ENCODE results near the gene LLGL1. TPM values are rescaled to one million over a fixed set of nuclear protein-coding genes. Genes with fewer than 3 reads are reported as not detected.

The LLGL1 gene
- total RNA-seq (10 to 100 TPM; 16.8 to 17.3 TPM), polyA plus RNA-seq (1 to 10 TPM; 1.2 to 1.9 (median 1.5) TPM), total RNA-seq (28.5 to 45.0 (median 34.2) reads per million in 6 experiments)

GRCh38 chr17:18225121-18225641 is at the start of gene LLGL1:
Gene LLGL1 (plus strand): TSS chr17:18225635. CDS start chr17:18225683, 48 bp downstream.
- peaks cover 15 to 40% (median 28%) of the 10 kb centered on the region in 4 donors for H3K4me1 Mint-ChIP-seq
- peak; percentile 95 to 98 for ATAC-seq
- POLR2A ChIA-PET: interaction anchor here (1.2 to 1.5 kb wide), 3 partner anchors 36 to 90 kb away, joined by 3 to 6 read pairs (median 4); partner anchors contain the start of genes ALKBH5, MIEF2, SMCR8 and TOP3A
- peaks cover 0 to 3% (median 0%) of the 10 kb centered on the region in 3 donors for H3K36me3 Mint-ChIP-seq
- peak within 1 kb of the TSS; percentile 87 to 99 (median 97) for H3K4me3 Mint-ChIP-seq
- peak within 1 kb of the TSS; percentile 78 to 98 (median 92) for H3K27ac Mint-ChIP-seq
- peak; percentile 85 to 98 (median 96) for DNase-seq
- H3K27me3 Mint-ChIP-seq: no peaks in the 10 kb centered on the region
- H3K9me3 Mint-ChIP-seq: no peaks in the 10 kb centered on the region

GRCh38 chr17:18176176-18176575 is 49.3 kb upstream of the LLGL1 start:
- H3K4me3 Mint-ChIP-seq: no peak overlapping the region
- no peaks in the 10 kb centered on the region for H3K36me3 Mint-ChIP-seq
- ATAC-seq: no peak
- no peak for DNase-seq
- H3K9me3 Mint-ChIP-seq: no peaks in the 10 kb centered on the region
- peaks cover 0 to 5% (median under 1%) of the 10 kb centered on the region in 4 donors for H3K4me1 Mint-ChIP-seq
- POLR2A ChIA-PET: no interaction called here
- no peaks in the 10 kb centered on the region for H3K27me3 Mint-ChIP-seq
- peak overlapping the region in 2 of 10 donors; percentile 13 to 35 for H3K27ac Mint-ChIP-seq

GRCh38 chr17:18177133-18177532 is 48.3 kb upstream of the LLGL1 start:
- no peak for DNase-seq
- POLR2A ChIA-PET: no interaction called here
- no peaks in the 10 kb centered on the region for H3K27me3 Mint-ChIP-seq
- peak overlapping the region in 1 of 10 donors; percentile 24 for H3K27ac Mint-ChIP-seq
- H3K36me3 Mint-ChIP-seq: no peaks in the 10 kb centered on the region
- H3K9me3 Mint-ChIP-seq: no peaks in the 10 kb centered on the region
- no peak overlapping the region for H3K4me3 Mint-ChIP-seq
- ATAC-seq: no peak
- H3K4me1 Mint-ChIP-seq: peaks cover 1 to 10% (median 5%) of the 10 kb centered on the region in 4 donors

- H3K27ac Mint-ChIP-seq: no peak overlapping the region
- H3K4me3 Mint-ChIP-seq: no peak overlapping the region
- POLR2A ChIA-PET: no interaction called here
- no peak for ATAC-seq
- no peak for DNase-seq
- H3K27me3 Mint-ChIP-seq: no peaks in the 10 kb centered on the region
- no peaks in the 10 kb centered on the region for H3K9me3 Mint-ChIP-seq
- no peaks in the 10 kb centered on the region for H3K36me3 Mint-ChIP-seq
- H3K4me1 Mint-ChIP-seq: peaks cover 1 to 14% (median 11%) of the 10 kb centered on the region in 4 donors
Measured at GRCh38 chr17:18177722-18178121, 47.7 kb upstream of the LLGL1 start.

- Mint-ChIP-seq H3K4me3 (no peak overlapping the region), H3K36me3 (no peaks in the 10 kb centered on the region), H3K27ac (peak overlapping the region in 4 of 10 donors; percentile 8 to 72 (median 58)), H3K27me3 (peaks cover 0 to 3% (median 0%) of the 10 kb centered on the region in 5 donors), H3K9me3 (no peaks in the 10 kb centered on the region), H3K4me1 (peaks cover 1 to 17% (median 13%) of the 10 kb centered on the region in 4 donors)
- DNase-seq: no peak
- POLR2A ChIA-PET: interaction anchor here (0.9 kb wide), 1 partner anchor 12 kb away, joined by 3 read pairs; no protein-coding TSS in a partner anchor
- ATAC-seq: no peak
Measured at GRCh38 chr17:18179196-18179595, 46.2 kb upstream of the LLGL1 start.

- peaks cover 0 to under 1% (median 0%) of the 10 kb centered on the region in 3 donors for H3K36me3 Mint-ChIP-seq
- peaks cover 0 to 3% (median 0%) of the 10 kb centered on the region in 5 donors for H3K27me3 Mint-ChIP-seq
- POLR2A ChIA-PET: interaction anchor here (0.9 kb wide), 1 partner anchor 11 kb away, joined by 3 read pairs; no protein-coding TSS in a partner anchor
- no peaks in the 10 kb centered on the region for H3K9me3 Mint-ChIP-seq
- H3K27ac Mint-ChIP-seq: peak overlapping the region in 7 of 10 donors; percentile 8 to 81 (median 48)
- no peak for DNase-seq
- peaks cover 2 to 20% (median 15%) of the 10 kb centered on the region in 4 donors for H3K4me1 Mint-ChIP-seq
- no peak for ATAC-seq
- peak overlapping the region in 1 of 10 donors; percentile 0 for H3K4me3 Mint-ChIP-seq
Measured at GRCh38 chr17:18179804-18180203, 45.6 kb upstream of the LLGL1 start.

- Mint-ChIP-seq H3K36me3 (peaks cover 0 to 7% (median 0%) of the 10 kb centered on the region in 3 donors), H3K9me3 (no peaks in the 10 kb centered on the region), H3K27me3 (peaks cover 0 to 3% (median 0%) of the 10 kb centered on the region in 5 donors), H3K4me1 (peaks cover 7 to 31% (median 28%) of the 10 kb centered on the region in 4 donors), H3K27ac (peak overlapping the region in 9 of 10 donors; percentile 97 to 99 (median 98)), H3K4me3 (peak overlapping the region in 4 of 10 donors; percentile 92 to 98 (median 96))
- POLR2A ChIA-PET: interaction anchor here (1.6 to 2.2 kb wide), 2 partner anchors 11 to 21 kb away, joined by 4 to 8 read pairs; no protein-coding TSS in a partner anchor
- DNase-seq (no peak), ATAC-seq (no peak)
Measured at GRCh38 chr17:18181358-18181757, 44.1 kb upstream of the LLGL1 start.

GRCh38 chr17:18182110-18182977 is 43.1 kb upstream of the LLGL1 start:
- peak overlapping the region; percentile 95 to 99 (median 98) for H3K27ac Mint-ChIP-seq
- POLR2A ChIA-PET: interaction anchor here (0.7 to 4.4 kb wide), 13 partner anchors 10 to 206 kb away, joined by 3 to 29 read pairs (median 6); partner anchors contain the start of genes MIEF2 and SHMT1

GRCh38 chr17:18182978-18183333 is 42.5 kb upstream of the LLGL1 start:
- POLR2A ChIA-PET: interaction anchor here (0.7 to 4.4 kb wide), 13 partner anchors 10 to 206 kb away, joined by 3 to 29 read pairs (median 6); partner anchors contain the start of genes MIEF2 and SHMT1
- H3K4me1 Mint-ChIP-seq: peaks cover 19 to 47% (median 44%) of the 10 kb centered on the region in 4 donors
- peaks cover 0 to 21% (median 0%) of the 10 kb centered on the region in 3 donors for H3K36me3 Mint-ChIP-seq
- peaks cover 0 to 3% (median 0%) of the 10 kb centered on the region in 5 donors for H3K27me3 Mint-ChIP-seq
- H3K27ac Mint-ChIP-seq: peak overlapping the region; percentile 95 to 99 (median 98)
- H3K9me3 Mint-ChIP-seq: no peaks in the 10 kb centered on the region
- peak in 6 of 10 donors; percentile 65 to 91 (median 76) for DNase-seq
- ATAC-seq: peak; percentile 42 to 53
- H3K4me3 Mint-ChIP-seq: peak overlapping the region; percentile 92 to 98 (median 94)

More at GRCh38 chr17:18182110-18182977, 43.1 kb upstream of the LLGL1 start:
- Mint-ChIP-seq H3K27me3 (peaks cover 0 to 3% (median 0%) of the 10 kb centered on the region in 5 donors), H3K4me1 (peaks cover 15 to 41% (median 38%) of the 10 kb centered on the region in 4 donors), H3K4me3 (peak overlapping the region; percentile 92 to 98 (median 94)), H3K9me3 (no peaks in the 10 kb centered on the region), H3K36me3 (peaks cover 0 to 15% (median 0%) of the 10 kb centered on the region in 3 donors)
- DNase-seq: peak in 2 of 10 donors; percentile 6 to 12
- ATAC-seq: no peak

- Mint-ChIP-seq H3K36me3 (peaks cover 0 to 27% (median 0%) of the 10 kb centered on the region in 3 donors), H3K9me3 (no peaks in the 10 kb centered on the region), H3K4me3 (peak within 1 kb of the TSS; percentile 92 to 98 (median 96)), H3K27me3 (peaks cover 0 to 3% (median 0%) of the 10 kb centered on the region in 5 donors), H3K4me1 (peaks cover 25 to 53% (median 50%) of the 10 kb centered on the region in 4 donors), H3K27ac (peak within 1 kb of the TSS; percentile 95 to 99 (median 98))
- peak; percentile 83 to 84 for ATAC-seq
- POLR2A ChIA-PET: interaction anchor here (0.6 to 4.4 kb wide), 19 partner anchors 9 to 433 kb away, joined by 3 to 29 read pairs (median 5); partner anchors contain the start of genes FLII, MIEF2, SHMT1 and SMCR8
- peak; percentile 95 to 100 (median 98) for DNase-seq
Measured at GRCh38 chr17:18183334-18184142, 41.9 kb upstream of the LLGL1 start, which contains the start of gene ALKBH5. Gene ALKBH5 (plus strand): TSS chr17:18183828. CDS start chr17:18184244, 416 bp downstream.
